ENCODE measurements around the gene KSR1.

KSR1 gene

DNA sequence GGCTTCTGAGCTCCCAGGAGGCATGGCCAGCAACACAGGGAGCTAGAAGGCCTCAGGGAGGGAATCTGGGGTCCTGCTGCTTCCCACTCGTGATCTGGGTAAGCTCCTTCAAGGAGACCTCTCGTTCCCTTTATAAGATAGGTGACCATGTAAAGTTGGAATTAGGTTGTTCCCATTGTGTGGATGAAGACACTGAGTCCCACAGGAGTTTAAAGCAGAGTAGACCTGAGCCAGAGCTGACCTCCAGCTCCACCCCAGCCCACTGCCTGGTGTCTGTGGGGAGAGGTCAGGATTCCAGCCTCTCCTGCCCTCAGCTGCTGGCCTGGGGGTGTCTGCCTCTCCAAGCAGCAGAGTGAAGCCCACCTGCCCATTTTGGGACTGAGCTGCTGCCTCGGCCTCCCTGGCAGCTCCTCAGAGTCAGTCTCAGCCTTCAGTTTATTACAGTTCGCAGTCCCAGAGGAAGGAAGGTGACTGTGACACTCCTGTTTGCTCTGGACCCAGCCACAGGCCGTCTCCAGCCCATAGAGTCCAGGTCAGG is 141.6 kb downstream of the KSR1 start:
- DNase-seq = no peak

DNA sequence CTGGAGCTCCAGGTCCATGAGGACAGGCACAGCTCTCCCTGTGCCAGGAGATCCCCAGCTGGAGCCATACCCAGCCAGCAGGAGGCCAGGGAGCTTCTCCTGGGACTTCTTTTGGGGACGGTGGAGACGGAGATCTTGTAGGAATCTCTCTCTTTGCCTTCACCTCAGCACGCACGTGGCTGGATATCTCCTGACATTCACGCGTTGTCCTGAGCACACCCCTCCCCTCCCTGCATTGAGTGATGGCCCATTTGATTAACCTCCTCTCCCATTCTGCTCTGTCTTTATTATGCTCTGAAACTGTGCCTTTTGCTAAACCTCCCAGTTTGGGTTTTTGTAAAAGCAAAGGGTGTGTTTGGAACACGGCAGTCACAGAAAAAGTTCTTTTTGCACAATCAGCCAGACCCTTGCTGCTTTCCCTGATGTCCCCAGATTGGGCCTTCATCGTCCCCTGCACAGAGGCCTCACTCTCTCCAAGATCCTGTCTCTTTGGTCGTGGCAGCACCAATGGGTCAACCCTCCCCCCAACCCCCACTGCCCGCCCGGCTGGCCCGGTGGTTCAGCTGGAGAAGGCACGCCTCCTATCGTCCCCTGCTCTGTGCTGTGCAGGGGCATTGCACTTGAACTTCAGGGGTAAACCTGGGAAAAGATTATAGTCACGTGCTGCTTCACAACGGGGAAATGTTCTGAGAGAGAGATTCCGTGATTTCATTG is 142.2 kb downstream of the KSR1 start:
- DNase-seq = no peak

DNA sequence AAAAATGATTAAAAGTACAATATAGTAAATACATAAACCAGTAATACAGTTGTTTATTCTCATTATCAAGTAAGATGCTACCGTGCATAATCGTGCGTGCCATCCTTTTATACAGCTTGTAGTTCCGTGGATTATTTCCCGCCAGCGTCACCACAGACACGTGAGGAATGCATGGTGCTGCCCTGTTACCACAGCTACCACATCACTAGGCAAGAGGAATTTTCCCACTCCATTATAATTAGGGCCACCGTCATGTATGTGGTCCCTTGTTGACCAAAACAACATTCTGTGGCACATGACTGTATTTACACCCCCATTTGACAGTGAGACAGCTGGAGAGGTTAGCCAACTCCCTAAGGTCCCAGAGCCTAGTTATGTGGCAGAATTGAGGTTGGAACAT is 144.2 kb downstream of the KSR1 start:
- no peak for DNase-seq

DNA sequence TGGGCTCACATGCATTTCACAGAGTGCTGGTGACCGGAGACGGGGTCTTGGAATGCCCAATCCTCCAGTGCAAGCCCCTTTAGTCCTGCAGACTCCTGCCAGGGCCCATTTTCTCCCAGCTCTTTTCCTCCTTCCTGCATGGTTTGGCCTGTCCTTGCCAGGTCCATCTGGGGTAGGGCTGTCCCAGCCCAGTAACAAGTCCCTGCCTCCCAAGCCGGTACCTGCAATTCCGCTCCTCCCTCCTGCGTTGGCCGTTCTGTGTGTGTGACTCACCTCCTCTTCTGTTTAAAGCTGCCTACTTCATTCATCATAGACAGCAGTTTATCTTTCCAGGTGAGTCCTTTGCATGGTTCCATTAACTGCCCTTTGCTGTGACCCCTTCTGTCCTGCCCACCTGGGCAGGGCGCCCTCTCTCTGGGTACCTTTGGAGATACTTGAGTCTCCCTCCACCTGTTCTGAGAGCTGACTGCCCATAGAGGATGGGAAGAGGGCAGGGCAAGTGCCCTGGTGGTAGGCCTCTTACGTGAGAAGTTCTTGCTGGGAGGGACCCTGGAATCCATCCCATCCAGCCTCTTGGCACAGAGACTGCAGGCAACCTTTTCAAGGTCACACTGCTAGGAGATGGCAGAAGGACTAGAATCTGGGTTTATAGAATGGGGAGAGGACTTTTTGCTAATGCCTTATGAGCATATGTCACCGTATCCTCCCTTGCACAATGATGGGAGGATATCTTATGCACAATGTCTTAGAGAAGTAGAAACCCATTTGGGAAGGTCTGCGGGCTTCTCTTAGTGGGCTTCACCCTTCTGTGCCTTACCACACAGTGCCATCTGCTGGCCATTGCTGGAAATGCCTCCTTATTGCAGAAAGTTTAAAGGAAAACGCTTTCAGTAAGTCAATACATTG is 145.1 kb downstream of the KSR1 start:
- peak; percentile 96 for DNase-seq

DNA sequence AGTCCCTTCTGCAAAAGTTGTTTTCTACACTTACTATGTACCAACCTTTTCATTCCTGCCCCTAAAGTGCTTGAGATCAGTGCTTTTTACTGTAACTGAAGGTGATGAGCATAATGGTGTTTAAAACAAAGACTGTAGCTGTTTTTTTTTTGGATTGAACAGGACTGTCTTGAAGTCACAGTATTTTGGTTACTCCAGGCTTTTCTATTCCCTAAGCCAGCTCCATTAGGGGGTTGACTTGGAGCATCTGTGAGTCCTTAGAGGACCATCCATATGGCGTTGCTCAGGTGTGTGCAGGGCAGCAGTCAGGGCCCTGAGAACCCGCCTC is 145.7 kb downstream of the KSR1 start:
- no peak for DNase-seq

DNA sequence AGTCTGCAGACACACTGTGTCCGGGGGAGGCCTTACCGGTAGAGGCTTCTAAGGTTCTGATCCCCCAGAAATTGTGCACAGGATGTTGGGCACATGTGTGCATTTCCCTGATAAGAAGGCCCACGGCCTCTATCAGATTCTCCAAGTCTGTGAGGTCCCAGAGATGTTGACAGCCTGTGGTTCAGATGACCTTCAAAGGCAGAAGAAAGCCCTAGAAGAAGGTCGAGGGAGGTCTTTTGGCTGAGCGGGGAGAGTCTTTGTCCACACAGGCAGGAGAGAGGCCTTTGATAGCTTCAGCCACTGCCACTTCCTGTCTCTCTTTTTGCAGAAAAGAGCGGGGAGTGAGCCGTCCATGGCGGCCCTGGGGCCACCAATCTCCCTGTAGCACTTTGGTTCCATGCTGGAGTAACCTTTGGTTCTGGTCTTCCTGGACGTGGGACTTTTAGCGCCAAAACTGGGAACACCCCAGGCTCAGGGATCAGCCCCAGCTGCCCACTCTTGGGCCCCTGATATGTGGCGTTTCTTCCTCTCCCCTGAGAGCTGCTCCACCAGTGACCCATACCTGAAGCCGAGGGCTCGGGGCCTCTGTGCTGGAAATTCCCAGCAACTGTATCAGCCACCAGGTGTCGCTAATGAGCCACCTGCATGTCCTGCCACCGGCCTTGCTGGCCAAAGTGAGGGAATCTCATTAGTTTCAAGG is 146.6 kb downstream of the KSR1 start:
- peak; percentile 90 for DNase-seq

DNA sequence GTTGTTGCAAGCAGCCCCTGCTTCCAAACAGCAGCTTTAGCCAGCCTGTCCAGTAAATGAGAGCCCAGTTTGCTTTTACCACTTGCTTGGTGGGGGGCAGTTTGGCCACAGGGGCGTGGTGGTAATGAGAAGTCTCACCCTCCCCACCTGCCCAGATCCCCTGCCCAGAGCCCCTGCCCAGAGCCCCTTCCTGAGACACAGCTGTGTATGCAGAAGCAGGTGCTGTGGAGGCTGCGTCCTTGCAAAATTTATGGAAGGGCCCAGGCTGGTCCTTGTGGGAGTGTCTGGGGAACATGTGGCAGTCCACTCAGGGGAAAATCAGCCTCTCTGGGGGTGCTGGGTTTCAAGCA is 147.1 kb downstream of the KSR1 start:
- no peak for DNase-seq

DNA sequence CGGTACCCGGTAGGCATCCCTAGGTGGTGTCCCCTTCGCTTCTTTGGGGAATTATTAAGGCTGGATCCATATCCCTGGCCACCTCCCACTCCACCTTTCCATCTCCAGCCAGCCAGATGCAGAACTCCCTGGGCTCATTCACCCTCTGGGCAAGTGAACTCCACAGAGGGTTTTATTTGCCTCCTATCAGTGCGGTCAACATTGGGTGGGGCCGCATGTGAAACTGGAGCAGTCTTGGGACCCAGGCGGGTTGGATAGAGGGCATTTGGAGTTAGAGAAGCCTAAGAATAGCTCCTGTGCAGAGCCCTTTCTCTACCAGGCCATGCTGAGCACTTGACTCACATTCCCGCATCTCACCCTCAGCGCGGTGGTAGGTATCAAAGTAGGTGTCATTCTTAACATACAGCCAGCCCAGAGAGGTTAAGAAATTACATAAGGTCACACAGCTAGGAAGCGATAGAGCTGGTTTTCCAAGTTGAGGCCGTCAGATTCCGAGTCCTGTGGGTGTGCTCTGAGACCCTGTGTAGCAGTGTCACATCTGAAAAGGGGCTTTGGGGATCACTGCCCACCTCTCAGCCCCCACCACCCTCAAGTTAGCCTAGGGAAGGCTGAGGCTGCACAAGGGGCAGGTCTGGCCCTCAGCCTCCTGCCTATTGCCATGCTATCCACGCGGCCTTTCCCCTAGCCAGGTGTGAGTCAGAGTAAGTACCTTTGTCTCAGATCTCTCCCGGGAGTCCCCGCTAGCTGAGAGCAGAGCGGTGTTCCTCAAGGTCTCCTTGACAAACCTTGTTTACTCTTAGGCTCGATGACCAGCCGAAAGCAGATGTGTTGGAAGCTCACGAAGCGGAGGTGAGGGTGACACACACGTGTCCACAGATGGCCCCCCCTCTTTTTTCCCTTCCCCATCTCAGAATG is 147.9 kb downstream of the KSR1 start:
- no peak for DNase-seq

DNA sequence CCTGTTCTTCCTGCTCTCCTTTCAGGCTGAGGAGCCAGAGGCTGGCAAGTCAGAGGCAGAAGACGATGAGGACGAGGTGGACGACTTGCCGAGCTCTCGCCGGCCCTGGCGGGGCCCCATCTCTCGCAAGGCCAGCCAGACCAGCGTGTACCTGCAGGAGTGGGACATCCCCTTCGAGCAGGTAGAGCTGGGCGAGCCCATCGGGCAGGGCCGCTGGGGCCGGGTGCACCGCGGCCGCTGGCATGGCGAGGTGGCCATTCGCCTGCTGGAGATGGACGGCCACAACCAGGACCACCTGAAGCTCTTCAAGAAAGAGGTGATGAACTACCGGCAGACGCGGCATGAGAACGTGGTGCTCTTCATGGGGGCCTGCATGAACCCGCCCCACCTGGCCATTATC is 149.2 kb downstream of the KSR1 start:
- DNase-seq = no peak

DNA sequence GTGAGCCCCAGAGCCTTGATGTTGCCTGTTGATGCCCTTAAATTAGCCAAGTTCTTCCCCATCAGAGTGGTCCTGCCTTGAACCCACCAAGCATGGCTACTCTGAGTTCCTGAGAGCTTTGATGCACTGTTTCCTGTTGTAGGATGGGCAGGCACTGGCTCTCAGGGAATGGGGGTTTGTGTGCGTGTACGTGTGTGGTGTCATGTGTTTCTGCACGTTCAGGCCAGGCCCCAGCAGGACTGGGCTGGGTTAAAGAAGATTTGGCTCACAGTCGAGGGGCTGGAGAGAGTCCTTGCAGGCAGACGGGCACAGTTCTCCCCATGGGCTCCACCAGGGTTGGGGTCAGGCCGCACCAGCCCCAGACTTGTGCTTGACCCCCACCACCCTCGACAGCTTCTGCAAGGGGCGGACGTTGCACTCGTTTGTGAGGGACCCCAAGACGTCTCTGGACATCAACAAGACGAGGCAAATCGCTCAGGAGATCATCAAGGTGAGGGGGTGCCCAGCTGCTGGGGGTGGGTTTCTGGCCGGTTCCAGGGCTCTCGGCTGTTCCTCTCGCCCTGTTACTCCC is 151.4 kb downstream of the KSR1 start:
- no peak for DNase-seq

DNA sequence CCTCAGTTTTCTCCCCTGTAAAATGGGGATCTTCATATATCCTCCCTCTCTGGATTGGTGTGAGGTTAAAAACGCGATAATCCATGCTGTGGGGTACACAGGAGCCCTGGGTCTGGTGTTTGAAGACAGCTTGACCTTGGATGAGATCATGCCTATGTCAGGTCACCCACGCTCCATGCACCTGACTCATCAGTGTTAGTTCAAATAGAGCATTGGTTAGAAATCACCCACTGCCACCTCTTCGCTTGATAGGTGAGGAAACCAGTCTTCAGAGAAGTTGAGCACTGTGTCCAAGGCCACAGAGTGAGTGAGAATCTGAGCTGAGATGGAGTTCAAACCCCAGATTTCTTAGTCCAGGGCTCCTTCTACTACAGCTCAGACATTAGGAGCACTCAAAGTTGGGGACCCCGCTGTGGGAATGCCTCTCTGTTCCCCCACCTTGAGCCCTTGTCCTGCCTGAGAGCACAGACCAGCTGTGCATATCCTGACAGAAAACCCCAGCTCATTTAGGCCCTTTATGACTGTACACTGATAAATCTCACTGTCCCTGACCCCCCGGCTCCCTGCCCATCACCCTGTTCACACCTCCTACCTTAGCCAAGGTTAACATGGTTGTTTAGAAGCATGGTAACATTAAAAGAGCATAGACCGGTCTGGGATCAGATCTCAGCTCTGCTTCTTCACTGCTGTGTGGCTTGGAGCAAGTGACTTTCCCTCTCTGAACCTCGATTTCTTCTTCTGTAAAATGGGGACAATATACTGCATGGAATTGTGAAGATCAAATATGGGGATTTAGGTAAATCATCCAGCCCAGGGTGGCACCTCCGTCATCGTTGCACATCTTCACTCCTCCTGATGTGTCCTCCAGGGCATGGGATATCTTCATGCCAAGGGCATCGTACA is 152.3 kb downstream of the KSR1 start:
- DNase-seq = no peak

DNA sequence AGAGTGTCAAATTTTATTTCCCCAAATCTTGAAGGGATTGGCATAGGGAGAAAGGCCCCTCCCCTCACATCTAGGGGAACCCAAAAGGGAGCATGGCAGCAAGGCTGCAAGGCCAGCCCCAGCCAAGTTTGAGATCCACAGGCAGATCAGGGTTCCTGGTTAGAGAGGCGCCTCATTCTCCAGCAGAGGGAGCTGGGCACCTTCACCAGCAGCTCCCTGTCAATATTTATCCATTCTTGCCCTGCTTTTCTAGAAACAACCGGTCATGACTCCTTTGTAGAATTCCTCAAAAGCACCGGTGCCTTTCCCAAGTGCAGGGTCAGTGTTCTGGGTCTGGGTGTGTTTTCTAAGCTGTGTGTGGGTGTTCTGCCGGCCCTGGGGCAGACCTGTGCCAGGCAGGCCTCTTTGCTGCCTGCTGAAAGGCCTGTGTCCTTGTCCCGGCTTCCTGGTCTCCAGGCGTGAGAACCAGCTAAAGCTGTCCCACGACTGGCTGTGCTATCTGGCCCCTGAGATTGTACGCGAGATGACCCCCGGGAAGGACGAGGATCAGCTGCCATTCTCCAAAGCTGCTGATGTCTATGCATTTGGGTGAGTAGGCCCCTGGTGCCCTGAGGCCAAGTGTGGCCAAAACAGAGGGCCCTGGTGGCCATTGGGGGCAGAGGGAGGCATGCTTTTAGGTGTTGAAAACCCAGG is 153.5 kb downstream of the KSR1 start:
- no peak for DNase-seq

DNA sequence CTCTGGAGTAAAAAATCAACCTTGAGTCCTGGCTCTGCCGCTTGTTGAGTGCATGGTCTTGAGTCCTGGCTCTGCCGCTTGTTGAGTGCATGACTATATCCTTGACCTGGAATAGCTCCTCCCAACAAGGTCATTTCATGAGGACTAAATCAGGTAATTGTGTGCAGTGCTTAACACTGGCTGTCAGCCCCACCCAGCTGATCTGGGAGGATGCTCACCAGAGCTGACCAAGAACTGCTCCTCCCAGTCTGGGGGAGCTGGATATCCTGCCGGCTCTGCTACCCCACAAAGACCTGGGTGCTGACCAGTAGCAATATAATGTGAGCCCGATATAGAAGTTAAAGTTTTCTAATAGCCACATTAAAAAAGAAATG is 154.0 kb downstream of the KSR1 start:
- no peak for DNase-seq

DNA sequence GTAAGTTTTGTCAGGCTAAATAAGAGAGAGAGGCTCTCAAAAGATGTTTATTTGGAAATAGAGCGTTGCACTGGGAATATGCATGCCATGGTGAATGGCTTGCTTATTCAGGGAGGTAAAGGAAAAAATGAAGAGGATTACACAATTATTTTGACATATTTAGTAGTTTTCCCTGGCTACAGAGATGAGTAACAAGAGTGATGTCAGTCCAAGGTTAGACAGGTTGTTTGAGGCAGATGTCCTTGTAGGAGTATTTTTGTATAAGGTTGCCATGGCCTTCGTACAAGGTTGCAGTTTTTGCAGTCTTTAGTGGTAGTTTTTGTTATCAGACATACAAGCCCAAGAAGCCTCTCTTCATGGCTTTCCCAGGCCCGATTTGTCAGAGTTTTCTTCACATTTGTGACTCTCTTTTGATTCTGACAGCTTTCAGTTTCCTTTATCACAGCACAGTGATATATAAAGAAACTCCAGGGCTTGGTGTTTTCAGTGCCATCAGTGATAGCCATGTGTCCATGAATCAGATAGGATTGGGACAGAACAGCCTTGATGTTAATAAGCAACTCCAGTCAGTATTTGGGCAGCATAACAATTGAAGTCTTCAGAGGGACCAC is 156.0 kb downstream of the KSR1 start:
- DNase-seq = no peak

DNA sequence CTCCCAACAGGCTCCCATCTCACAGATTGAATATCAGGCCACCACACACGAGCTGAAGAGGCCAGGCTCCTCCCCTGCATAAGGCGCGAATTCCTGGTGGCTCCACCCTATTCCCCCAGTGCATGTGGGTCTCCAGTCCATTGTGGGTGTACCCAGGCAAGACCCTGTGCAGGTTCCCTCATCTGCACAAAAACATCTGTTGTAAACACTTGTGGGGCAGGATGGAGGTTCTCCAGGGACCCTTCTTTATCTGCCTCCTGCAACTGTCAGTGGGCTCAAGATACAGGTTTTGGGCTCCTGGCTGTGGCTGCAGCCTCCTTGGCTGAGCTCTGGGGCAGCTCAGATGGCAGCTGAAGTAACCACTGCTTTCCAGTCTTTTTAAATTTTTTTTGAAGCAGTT is 157.2 kb downstream of the KSR1 start:
- DNase-seq = no peak

DNA sequence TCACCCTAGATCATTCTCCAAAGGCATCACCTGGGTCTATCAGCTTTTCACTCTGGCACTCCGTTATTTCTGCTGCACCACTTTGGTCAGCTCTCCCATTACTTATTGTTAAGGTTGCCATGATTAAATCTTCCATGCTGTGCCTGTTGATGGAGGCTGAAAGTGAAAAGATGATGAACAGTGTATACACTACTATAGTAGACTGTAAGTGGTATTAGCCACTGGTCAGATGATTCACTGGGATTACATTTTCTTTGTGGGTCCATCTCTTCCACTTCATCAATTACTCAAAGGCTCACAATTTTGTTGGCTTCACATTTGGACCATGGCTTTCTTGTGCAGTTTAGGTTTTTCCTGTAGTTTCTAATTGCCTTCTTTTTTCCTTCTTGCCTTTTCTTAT is 158.9 kb downstream of the KSR1 start:
- no peak for DNase-seq

DNA sequence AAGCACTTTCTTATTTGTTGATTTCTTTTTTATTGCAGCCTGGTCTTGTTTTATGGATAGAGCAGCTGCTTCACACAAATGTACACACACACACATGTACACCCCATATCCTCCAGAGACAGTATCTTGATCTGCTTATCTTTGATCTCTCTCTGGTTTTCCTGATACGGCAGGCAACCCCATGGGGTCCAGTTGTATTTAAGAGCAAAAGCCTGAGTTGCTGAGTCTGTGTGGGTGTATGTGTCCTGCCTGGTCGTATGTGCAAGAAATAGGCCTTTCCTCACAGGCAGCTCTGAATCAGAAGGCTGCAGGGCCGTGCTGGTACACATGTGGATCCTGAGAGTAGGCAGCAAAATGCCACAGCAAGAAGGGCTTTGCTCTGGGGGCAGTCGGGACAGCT is 160.2 kb downstream of the KSR1 start:
- no peak for DNase-seq

DNA sequence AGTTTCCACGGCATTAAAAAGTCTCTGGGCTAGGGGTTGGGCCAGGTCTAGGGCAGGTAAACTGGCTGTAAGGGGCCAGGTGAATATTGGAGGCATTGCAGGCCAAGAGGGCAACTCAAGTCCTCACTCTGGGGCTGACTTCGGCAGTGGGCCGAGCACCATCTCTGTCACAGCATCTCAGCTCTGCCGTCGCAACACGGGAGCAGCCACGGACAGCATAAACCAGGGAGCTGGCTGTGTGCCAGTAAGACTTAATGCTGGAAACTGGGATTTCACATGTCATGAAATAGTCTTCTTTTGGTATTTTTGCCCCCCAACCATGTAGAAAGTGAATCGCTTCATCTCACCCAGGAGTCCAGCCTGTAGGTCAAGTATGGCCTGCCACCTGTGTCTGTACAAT is 162.2 kb downstream of the KSR1 start:
- no peak for DNase-seq

DNA sequence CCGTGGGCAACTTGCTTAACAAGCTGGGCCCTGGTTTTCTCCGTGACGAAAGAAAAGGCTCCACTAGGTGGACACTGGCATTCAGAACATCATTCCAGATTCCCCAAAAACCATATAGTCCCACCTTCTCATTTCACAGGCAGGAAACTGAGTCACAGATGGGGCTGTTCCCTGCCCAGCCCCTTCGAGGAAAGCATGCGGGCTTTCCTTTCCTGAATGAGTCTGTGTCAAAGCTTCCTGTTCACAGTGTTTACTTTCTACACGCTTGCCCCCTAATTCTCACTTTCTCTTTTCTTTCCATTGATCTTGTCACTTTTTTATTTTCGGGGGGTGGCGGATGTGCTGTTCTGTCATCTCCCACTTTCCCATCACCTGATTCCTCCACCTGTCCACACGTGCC is 164.5 kb downstream of the KSR1 start:
- no peak for DNase-seq

DNA sequence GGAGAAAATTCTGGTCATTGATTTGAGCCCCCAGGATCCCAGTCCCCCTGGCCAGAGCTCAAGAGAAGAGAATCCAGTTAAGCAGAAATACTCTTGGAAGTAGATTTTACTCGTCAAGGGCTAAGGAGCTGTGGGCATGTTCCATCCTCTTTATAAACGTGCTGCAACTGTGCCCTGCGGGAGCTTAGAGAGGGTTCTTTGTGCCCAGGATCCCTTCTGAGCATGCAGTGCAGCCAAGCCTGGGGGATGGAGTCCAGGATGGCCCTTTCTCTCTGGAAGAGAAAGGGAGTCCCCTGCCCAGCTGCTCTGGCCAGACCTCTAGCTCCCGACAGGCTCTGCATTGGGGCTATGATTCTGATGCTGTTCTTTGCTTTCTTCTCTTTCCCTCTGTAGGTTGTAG is 165.3 kb downstream of the KSR1 start:
- no peak for DNase-seq

Data from activated CD8-positive, alpha-beta memory T cell treated with anti-CD3 and anti-CD28 coated beads, Interleukin-2, amount 50 U/mL, for 48 hours (primary cell).